ENCODE measurements around the gene CD164. TPM values are rescaled to one million over a fixed set of nuclear protein-coding genes. Genes with fewer than 3 reads are reported as not detected.

CD164 gene
- total RNA-seq, 1 experiment from 2014 or later: 95.6 TPM

- TF ChIP-seq EZH2phosphoT487 (IDR thresholded peaks at IDR 0.05; ENCODE audit: borderline replicate concordance, low read length): no peak
- TF ChIP-seq CTCF (conservative IDR thresholded peaks at IDR 0.05; ENCODE audit: low read depth, low read length): no peak
- TF ChIP-seq EZH2 (IDR thresholded peaks at IDR 0.05; ENCODE audit: low read length, unreplicated experiment): no peak
- POLR2A ChIA-PET (ENCODE audit: unreplicated experiment): interaction anchor here (0.6 kb wide), 1 partner anchor 1796 kb away, joined by 5 read pairs; no protein-coding TSS in a partner anchor
- Histone ChIP-seq H3K9ac (ENCODE audit: low read length) (no peak overlapping the region), H3K4me1 (ENCODE audit: insufficient read depth, low read length) (no peaks in the 10 kb centered on the region), H3K79me2 (ENCODE audit: low read length) (no peaks in the 10 kb centered on the region), H3K27ac (ENCODE audit: low read length) (no peak overlapping the region), H3F3A (ENCODE audit: low read length, unreplicated experiment) (no peaks in the 10 kb centered on the region), H3K27me3 (ENCODE audit: low read length) (no peaks in the 10 kb centered on the region), H3K9me2 (replicated peaks; ENCODE audit: low read length) (no peaks in the 10 kb centered on the region), H3K9me3 (ENCODE audit: low read length) (no peaks in the 10 kb centered on the region), H3K4me2 (ENCODE audit: low read length) (no peak overlapping the region), H2AFZ (ENCODE audit: low read length) (no peak overlapping the region), H3K4me3 (ENCODE audit: low read length) (no peak overlapping the region), H3K36me3 (ENCODE audit: low read depth, low read length) (no peaks in the 10 kb centered on the region), H4K20me1 (ENCODE audit: low read length) (no peaks in the 10 kb centered on the region)
- CTCF ChIA-PET: no interaction called here
- ATAC-seq (no peak), DNase-seq (no peak)
- no TSS peak for BruUV-seq (replicated peaks)
- intact Hi-C loops (cut with micrococcal nuclease): no loop called here
Observed at GRCh38 chr6:109325400-109325801, 56.9 kb downstream of the CD164 start.

DNA sequence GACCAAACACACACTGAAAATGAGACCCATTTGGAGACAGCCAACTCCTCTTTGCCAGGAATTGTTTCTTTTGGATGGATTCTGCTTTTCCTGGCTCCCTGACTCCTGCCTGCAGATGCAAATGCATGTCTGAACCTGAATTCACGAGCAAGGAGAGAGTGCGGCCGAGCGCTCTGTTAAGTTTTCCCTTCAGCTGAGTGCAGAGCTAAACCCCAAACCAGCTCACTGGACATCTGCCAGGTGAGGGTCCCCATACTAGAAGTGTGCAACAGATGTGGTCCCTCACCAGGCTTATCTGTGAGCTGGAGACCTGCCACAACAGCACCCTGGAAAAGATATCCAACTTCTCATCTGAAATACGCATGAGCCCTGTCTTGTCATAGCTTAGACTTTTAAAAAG lies 59.0 kb downstream of the CD164 start:
- Histone ChIP-seq H3K9me3 (ENCODE audit: low read length) (no peaks in the 10 kb centered on the region), H3K27ac (ENCODE audit: low read length) (no peak overlapping the region), H3F3A (ENCODE audit: low read length, unreplicated experiment) (no peaks in the 10 kb centered on the region), H3K36me3 (ENCODE audit: low read depth, low read length) (no peaks in the 10 kb centered on the region), H3K9ac (ENCODE audit: low read length) (no peak overlapping the region), H3K4me1 (ENCODE audit: insufficient read depth, low read length) (no peaks in the 10 kb centered on the region), H2AFZ (ENCODE audit: low read length) (no peak overlapping the region), H3K27me3 (ENCODE audit: low read length) (no peaks in the 10 kb centered on the region), H3K4me3 (ENCODE audit: low read length) (no peak overlapping the region), H4K20me1 (ENCODE audit: low read length) (no peaks in the 10 kb centered on the region), H3K4me2 (ENCODE audit: low read length) (no peak overlapping the region), H3K9me2 (replicated peaks; ENCODE audit: low read length) (no peaks in the 10 kb centered on the region), H3K79me2 (ENCODE audit: low read length) (no peaks in the 10 kb centered on the region)
- intact Hi-C loops (cut with micrococcal nuclease): no loop called here
- ATAC-seq: no peak
- ChIA-PET POLR2A (ENCODE audit: unreplicated experiment) (no interaction called here), CTCF (no interaction called here)
- no peak for DNase-seq
- TF ChIP-seq EZH2 (IDR thresholded peaks at IDR 0.05; ENCODE audit: low read length, unreplicated experiment) (no peak), EZH2phosphoT487 (IDR thresholded peaks at IDR 0.05; ENCODE audit: borderline replicate concordance, low read length) (no peak)
- BruUV-seq (replicated peaks): no TSS peak

DNA sequence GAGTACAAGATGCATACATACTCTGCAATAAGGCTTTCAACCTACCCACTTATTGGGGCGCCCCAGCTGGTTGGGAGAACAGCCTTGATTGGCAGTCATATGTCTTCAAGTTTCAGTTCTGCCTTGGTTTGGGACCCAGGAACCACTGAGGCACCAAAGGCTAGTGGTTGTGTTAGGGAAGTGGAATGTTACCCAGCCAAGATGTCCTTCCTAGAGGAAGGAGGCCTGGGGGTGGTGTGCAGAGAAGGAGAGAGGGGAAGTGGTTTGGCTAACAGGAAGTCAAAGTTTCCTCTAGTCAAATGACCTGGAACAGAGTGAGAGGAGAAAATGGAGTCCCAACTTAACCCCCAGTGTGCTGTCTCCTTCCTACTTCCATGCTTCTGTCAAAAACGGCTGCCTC lies 59.4 kb downstream of the CD164 start:
- H4K20me1 ChIP-seq (ENCODE audit: low read length): no peaks in the 10 kb centered on the region
- ATAC-seq (no peak), DNase-seq (no peak)
- TF ChIP-seq CTCF (conservative IDR thresholded peaks at IDR 0.05; ENCODE audit: low read depth, low read length) (no peak), EZH2phosphoT487 (IDR thresholded peaks at IDR 0.05; ENCODE audit: borderline replicate concordance, low read length) (no peak), EZH2 (IDR thresholded peaks at IDR 0.05; ENCODE audit: low read length, unreplicated experiment) (no peak)
- H3K9me2 ChIP-seq (replicated peaks; ENCODE audit: low read length): no peaks in the 10 kb centered on the region
- H3K4me1 ChIP-seq (ENCODE audit: insufficient read depth, low read length): no peaks in the 10 kb centered on the region
- intact Hi-C loops (cut with micrococcal nuclease): no loop called here
- BruUV-seq (replicated peaks): no TSS peak
- no peak overlapping the region for H3K4me3 ChIP-seq (ENCODE audit: low read length)
- no peaks in the 10 kb centered on the region for H3K36me3 ChIP-seq (ENCODE audit: low read depth, low read length)
- no peaks in the 10 kb centered on the region for H3K9me3 ChIP-seq (ENCODE audit: low read length)
- ChIA-PET CTCF (no interaction called here), POLR2A (ENCODE audit: unreplicated experiment) (no interaction called here)
- H3F3A ChIP-seq (ENCODE audit: low read length, unreplicated experiment): no peaks in the 10 kb centered on the region
- no peak overlapping the region for H3K27ac ChIP-seq (ENCODE audit: low read length)
- H3K4me2 ChIP-seq (ENCODE audit: low read length): no peak overlapping the region
- H3K9ac ChIP-seq (ENCODE audit: low read length): no peak overlapping the region
- H3K79me2 ChIP-seq (ENCODE audit: low read length): no peaks in the 10 kb centered on the region
- no peaks in the 10 kb centered on the region for H3K27me3 ChIP-seq (ENCODE audit: low read length)
- no peak overlapping the region for H2AFZ ChIP-seq (ENCODE audit: low read length)

Measured in PC-3 (cell line).